Measurements from ENCODE around the gene ELN.

GRCh38 chr7:74069790-74070618, 42.0 kb downstream of the ELN start:
- no peak for TF ChIP-seq EP300 (IDR thresholded peaks at IDR 0.05)
- TF ChIP-seq CTCF (IDR thresholded peaks at IDR 0.05) = no peak
- no peak for TF ChIP-seq POLR2A (IDR thresholded peaks at IDR 0.05)
- TF ChIP-seq POLR2AphosphoS5 (IDR thresholded peaks at IDR 0.05) = no peak
